ENCODE results near the gene ZNF521. TPM values are rescaled to one million over a fixed set of nuclear protein-coding genes. Genes with fewer than 3 reads are reported as not detected.

The ZNF521 gene
- total RNA-seq, 1 experiment from 2014 or later: not detected

GRCh38 chr18:25136416-25137196 lies 215.4 kb downstream of the ZNF521 start:
- no peak overlapping the region for H3K4me3 ChIP-seq
- H3F3A ChIP-seq (ENCODE audit: insufficient read depth, low read depth): no peaks in the 10 kb centered on the region
- CTCF ChIA-PET: no interaction called here
- H4K20me1 ChIP-seq (ENCODE audit: insufficient read depth): no peaks in the 10 kb centered on the region
- H3K9me2 ChIP-seq (ENCODE audit: insufficient read depth): no peaks in the 10 kb centered on the region
- no peaks in the 10 kb centered on the region for H3K4me1 ChIP-seq (replicated peaks; ENCODE audit: insufficient read depth)
- POLR2A ChIA-PET (ENCODE audit: unreplicated experiment): no interaction called here
- BruUV-seq (replicated peaks): no TSS peak
- TF ChIP-seq EZH2 (IDR thresholded peaks at IDR 0.05; ENCODE audit: low read depth) (no peak), CTCF (conservative IDR thresholded peaks at IDR 0.05) (no peak)
- no peaks in the 10 kb centered on the region for H3K79me2 ChIP-seq (ENCODE audit: low read depth)
- no peak for DNase-seq
- no peak overlapping the region for H3K27ac ChIP-seq
- intact Hi-C loops (cut with micrococcal nuclease; ENCODE audit: unreplicated experiment): no loop called here
- H3K36me3 ChIP-seq (ENCODE audit: low read depth): no peaks in the 10 kb centered on the region
- no peaks in the 10 kb centered on the region for H3K9me3 ChIP-seq (ENCODE audit: insufficient read depth, low read depth)
- H3K27me3 ChIP-seq (ENCODE audit: insufficient read depth, low read depth): peaks cover 6% of the 10 kb centered on the region; the same call in 1 of the 2 replicates
- H2AFZ ChIP-seq: no peak overlapping the region
- H3K4me2 ChIP-seq: no peak overlapping the region

- Histone ChIP-seq H3K27ac (no peak overlapping the region), H4K20me1 (ENCODE audit: insufficient read depth) (no peaks in the 10 kb centered on the region), H3K27me3 (ENCODE audit: insufficient read depth, low read depth) (peaks cover 2% of the 10 kb centered on the region; the same call in 1 of the 2 replicates), H3K9me2 (ENCODE audit: insufficient read depth) (no peaks in the 10 kb centered on the region), H3K9me3 (ENCODE audit: insufficient read depth, low read depth) (no peaks in the 10 kb centered on the region), H2AFZ (no peak overlapping the region), H3K4me2 (no peak overlapping the region), H3K4me3 (no peak overlapping the region), H3F3A (ENCODE audit: insufficient read depth, low read depth) (no peaks in the 10 kb centered on the region), H3K36me3 (ENCODE audit: low read depth) (no peaks in the 10 kb centered on the region), H3K79me2 (ENCODE audit: low read depth) (no peaks in the 10 kb centered on the region), H3K4me1 (replicated peaks; ENCODE audit: insufficient read depth) (no peaks in the 10 kb centered on the region)
- TF ChIP-seq EZH2 (IDR thresholded peaks at IDR 0.05; ENCODE audit: low read depth): no peak
- TF ChIP-seq CTCF (conservative IDR thresholded peaks at IDR 0.05): no peak
- intact Hi-C loops (cut with micrococcal nuclease; ENCODE audit: unreplicated experiment): no loop called here
- no TSS peak for BruUV-seq (replicated peaks)
- no peak for DNase-seq
- ChIA-PET POLR2A (ENCODE audit: unreplicated experiment) (no interaction called here), CTCF (no interaction called here)
Measured at GRCh38 chr18:25134861-25135260, 217.1 kb downstream of the ZNF521 start.

GRCh38 chr18:25133879-25134278 lies 218.1 kb downstream of the ZNF521 start:
- Histone ChIP-seq H3K27ac (no peak overlapping the region), H3K9me2 (ENCODE audit: insufficient read depth) (no peaks in the 10 kb centered on the region), H3K4me1 (replicated peaks; ENCODE audit: insufficient read depth) (no peaks in the 10 kb centered on the region), H3K36me3 (ENCODE audit: low read depth) (no peaks in the 10 kb centered on the region), H3F3A (ENCODE audit: insufficient read depth, low read depth) (no peaks in the 10 kb centered on the region), H3K9me3 (ENCODE audit: insufficient read depth, low read depth) (no peaks in the 10 kb centered on the region), H2AFZ (no peak overlapping the region), H3K27me3 (ENCODE audit: insufficient read depth, low read depth) (peaks cover 2% of the 10 kb centered on the region; the same call in 1 of the 2 replicates), H3K4me3 (no peak overlapping the region), H3K79me2 (ENCODE audit: low read depth) (no peaks in the 10 kb centered on the region), H3K4me2 (no peak overlapping the region), H4K20me1 (ENCODE audit: insufficient read depth) (no peaks in the 10 kb centered on the region)
- TF ChIP-seq CTCF (conservative IDR thresholded peaks at IDR 0.05): no peak
- TF ChIP-seq EZH2 (IDR thresholded peaks at IDR 0.05; ENCODE audit: low read depth): no peak
- ChIA-PET POLR2A (ENCODE audit: unreplicated experiment) (no interaction called here), CTCF (no interaction called here)
- DNase-seq: no peak
- intact Hi-C loops (cut with micrococcal nuclease; ENCODE audit: unreplicated experiment): no loop called here
- BruUV-seq (replicated peaks): no TSS peak

All from PC-9 (cell line).